ENCODE results near the gene THADA. TPM values are rescaled to one million over a fixed set of nuclear protein-coding genes. Genes with fewer than 3 reads are reported as not detected.

The THADA gene
- total and polyA plus RNA-seq, 2 donors (not counting 3 experiments of a cell fraction or from before 2014, with no cell fraction given) = 22.6 to 25.3 TPM

DNA sequence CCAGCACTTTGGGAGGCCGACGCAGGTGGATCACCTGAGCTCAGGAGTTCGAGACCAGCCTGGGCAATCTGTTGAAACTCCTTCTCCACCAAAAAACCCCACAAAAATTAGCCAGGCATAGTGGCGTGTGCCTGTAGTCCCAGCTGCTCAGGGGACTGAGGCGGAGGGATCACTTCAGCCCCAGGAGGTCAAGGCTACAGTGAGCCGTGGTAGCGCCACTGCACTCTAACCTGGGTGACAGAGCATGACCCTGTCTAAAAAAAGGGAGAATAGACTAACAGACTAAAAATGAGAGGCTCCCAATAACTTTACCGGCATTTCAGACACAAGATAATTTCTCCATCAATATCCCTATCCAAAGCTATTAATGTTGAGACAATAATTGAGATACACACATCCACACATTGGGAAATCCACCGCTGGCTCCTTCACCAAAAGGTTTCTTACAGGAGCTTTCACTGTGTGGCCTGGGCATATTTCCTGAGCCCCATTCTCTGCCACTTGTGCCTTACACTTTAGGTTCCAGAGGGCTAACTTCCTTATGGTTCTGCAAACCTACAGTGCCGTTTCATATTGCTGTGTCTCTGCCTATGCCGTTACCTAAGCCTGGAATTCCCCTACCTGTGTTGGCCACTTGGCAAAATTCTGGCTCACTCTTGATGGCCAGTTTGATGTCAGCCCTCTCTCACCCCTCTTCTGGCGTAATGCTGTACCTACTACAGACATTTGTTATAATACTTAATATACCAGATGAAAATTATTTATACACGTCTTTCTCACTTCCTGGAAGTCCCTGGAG, 253.7 kb downstream of the THADA start:
- H3K4me2 ChIP-seq (ENCODE audit: insufficient read depth, low read length) = no peak overlapping the region
- H3K9ac ChIP-seq (replicated peaks; ENCODE audit: extremely low read depth, insufficient read depth, low read length) = no peak overlapping the region
- BruUV-seq (replicated peaks) = no TSS peak
- H3K27ac ChIP-seq (ENCODE audit: insufficient read depth, low read depth, low read length) = peak overlapping the region; percentile 87
- dilution Hi-C loops (cut with MboI; ENCODE audit: extremely low pct_ligation_motif_present, low sequenced_read_pairs) (no loop called here), intact Hi-C loops (cut with micrococcal nuclease) (loop anchor here (2.0 kb wide), 2 partner anchors 73 to 127 kb away; no protein-coding TSS in a partner anchor)
- no peaks in the 10 kb centered on the region for H3K79me2 ChIP-seq (ENCODE audit: control insufficient read depth, insufficient read depth, low read length)
- H3K4me3 ChIP-seq (replicated peaks in 1 of 3; ENCODE audit: insufficient read depth in 1 of 3, low read depth in 1 of 3, low read length in 3 of 3) = no peak overlapping the region
- H2AFZ ChIP-seq (ENCODE audit: low read depth, low read length) = no peak overlapping the region
- no peaks in the 10 kb centered on the region for H3K9me1 ChIP-seq (replicated peaks; ENCODE audit: control insufficient read depth, extremely low read depth, insufficient read depth, low read length)
- no peaks in the 10 kb centered on the region for H3K9me3 ChIP-seq (replicated peaks; ENCODE audit: control insufficient read depth, insufficient read depth, low read length)
- no peaks in the 10 kb centered on the region for H3K27me3 ChIP-seq (ENCODE audit: control insufficient read depth in 2 of 2, insufficient read depth in 2 of 2, low read length in 2 of 2)
- peaks cover 50% of the 10 kb centered on the region for H3K4me1 ChIP-seq (ENCODE audit: control insufficient read depth, extremely low read depth, insufficient read depth, low read length)
- DNase-seq (ENCODE audit: low read depth, low spot score) = no peak
- ChIA-PET CTCF (interaction anchor here (2.2 kb wide), 1 partner anchor 142 kb away, joined by 9 read pairs; no protein-coding TSS in a partner anchor), POLR2A (no interaction called here)
- H4K20me1 ChIP-seq (replicated peaks; ENCODE audit: control insufficient read depth, extremely low read depth, insufficient read depth, low read length) = no peaks in the 10 kb centered on the region
- no peaks in the 10 kb centered on the region for H3K36me3 ChIP-seq (ENCODE audit: control insufficient read depth in 2 of 2, extremely low read depth in 1 of 2, insufficient read depth in 2 of 2, low read length in 2 of 2)
- no peak for FAIRE-seq
- no peak for TF ChIP-seq MYC (IDR thresholded peaks at IDR 0.05; ENCODE audit: low read depth, low read length)
- TF ChIP-seq, protein P1, sequence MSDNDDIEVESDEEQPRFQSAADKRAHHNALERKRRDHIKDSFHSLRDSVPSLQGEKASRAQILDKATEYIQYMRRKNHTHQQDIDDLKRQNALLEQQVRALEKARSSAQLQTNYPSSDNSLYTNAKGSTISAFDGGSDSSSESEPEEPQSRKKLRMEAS (IDR thresholded peaks at IDR 0.05; ENCODE audit: insufficient read depth, insufficient read length) = no peak
- TF ChIP-seq POLR2A (IDR thresholded peaks at IDR 0.05; ENCODE audit: low read depth, low read length) = no peak
- no peak for TF ChIP-seq POLR2AphosphoS5 (IDR thresholded peaks at IDR 0.05; ENCODE audit: insufficient read depth, low read depth, low read length)
- TF ChIP-seq, protein P2, sequence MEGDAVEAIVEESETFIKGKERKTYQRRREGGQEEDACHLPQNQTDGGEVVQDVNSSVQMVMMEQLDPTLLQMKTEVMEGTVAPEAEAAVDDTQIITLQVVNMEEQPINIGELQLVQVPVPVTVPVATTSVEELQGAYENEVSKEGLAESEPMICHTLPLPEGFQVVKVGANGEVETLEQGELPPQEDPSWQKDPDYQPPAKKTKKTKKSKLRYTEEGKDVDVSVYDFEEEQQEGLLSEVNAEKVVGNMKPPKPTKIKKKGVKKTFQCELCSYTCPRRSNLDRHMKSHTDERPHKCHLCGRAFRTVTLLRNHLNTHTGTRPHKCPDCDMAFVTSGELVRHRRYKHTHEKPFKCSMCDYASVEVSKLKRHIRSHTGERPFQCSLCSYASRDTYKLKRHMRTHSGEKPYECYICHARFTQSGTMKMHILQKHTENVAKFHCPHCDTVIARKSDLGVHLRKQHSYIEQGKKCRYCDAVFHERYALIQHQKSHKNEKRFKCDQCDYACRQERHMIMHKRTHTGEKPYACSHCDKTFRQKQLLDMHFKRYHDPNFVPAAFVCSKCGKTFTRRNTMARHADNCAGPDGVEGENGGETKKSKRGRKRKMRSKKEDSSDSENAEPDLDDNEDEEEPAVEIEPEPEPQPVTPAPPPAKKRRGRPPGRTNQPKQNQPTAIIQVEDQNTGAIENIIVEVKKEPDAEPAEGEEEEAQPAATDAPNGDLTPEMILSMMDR (IDR thresholded peaks at IDR 0.05; ENCODE audit: extremely low read depth in 1 of 2, insufficient read depth in 1 of 2, low read depth in 1 of 2, low read length in 2 of 2) = no peak
- no peak for TF ChIP-seq FOS (IDR thresholded peaks at IDR 0.05; ENCODE audit: borderline replicate concordance, insufficient read depth, low read length)

Measured in endothelial cell of umbilical vein (primary cell).